Activated CD8-positive, alpha-beta memory T cell treated with anti-CD3 and anti-CD28 coated beads, Interleukin-2, amount 50 U/mL, for 48 hours (primary cell): Measurements from ENCODE around the gene ASB2.

ENCODE experiments used
- DNase-seq: peaks from one replicate; pipeline ENCODE4 v3.0.0-alpha.2; 2020

The ASB2 gene

GRCh38 chr14:93999573-93999972 lies 23.2 kb upstream of the ASB2 start:
- DNase-seq, result no peak

DNA sequence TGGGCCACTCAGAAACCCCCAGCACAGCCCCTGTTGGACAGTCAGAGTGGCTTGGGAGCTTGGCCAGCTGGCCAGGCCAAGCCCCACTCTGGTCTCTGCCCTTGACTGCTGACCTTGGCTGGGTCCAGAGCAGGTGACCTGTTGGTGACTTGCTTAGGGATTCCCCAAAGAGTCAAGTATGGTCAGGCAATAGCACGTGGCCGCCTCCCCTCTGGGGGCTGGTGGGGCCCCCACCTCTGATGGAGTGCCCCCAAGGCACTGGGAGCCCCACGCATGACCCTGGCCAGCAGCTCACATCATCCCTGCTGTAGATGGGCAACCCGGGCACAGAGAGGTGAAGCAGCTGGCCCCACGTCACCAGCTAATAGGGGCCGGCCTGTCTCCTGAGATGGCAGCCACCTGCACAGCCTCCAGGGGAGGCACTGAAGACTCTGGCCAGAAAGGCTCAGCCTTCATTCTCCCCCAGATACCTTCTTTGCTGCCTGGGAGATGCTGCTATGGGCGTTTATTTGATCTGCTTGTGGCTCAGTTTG lies 22.6 kb upstream of the ASB2 start:
- no peak for DNase-seq

DNA sequence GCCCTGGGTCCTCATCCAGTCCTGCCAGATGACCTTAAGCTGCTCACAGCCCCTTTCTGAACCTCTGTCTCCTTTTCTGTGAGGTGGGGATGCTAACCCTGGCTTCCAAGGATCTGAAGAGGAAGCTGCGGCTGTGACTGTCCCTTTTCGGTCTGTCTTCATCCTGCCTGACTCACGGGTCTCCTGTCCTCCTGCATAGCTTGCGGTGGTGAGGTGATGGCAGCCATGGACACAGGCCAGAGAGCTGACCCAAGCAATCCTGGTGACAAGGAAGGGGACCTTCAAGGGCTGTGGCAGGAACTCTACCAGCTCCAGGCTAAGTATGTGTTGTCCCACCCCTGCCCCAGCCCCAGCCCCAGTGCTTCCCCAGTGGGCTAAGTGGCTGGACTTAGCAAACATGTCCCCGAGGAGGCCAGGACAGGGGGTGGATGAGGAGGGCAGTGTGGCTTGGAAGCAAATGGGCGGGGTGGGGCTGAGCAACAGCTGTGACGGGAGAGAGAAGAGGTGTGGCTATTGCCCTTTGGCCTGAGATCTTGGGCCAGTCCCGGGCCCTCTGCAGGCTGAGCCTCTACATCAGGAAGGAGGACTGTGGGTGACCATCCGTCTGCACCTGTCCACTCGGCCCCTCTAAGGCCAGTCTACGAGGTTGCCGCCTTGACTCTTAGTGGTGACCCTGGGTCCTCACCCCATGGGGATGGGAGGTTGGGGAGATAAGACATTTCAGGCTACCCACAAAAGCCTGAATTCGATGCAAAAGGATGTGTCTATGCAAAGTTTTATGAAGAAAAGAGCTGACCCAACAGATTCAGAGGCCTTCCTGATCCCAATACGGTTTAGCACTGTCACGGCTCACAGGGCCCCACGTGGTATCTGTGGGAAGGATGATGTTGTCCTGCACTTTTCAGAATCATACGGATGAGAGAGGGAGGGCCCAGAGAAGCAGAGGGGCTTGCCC lies 21.8 kb upstream of the ASB2 start:
- no peak for DNase-seq

DNA sequence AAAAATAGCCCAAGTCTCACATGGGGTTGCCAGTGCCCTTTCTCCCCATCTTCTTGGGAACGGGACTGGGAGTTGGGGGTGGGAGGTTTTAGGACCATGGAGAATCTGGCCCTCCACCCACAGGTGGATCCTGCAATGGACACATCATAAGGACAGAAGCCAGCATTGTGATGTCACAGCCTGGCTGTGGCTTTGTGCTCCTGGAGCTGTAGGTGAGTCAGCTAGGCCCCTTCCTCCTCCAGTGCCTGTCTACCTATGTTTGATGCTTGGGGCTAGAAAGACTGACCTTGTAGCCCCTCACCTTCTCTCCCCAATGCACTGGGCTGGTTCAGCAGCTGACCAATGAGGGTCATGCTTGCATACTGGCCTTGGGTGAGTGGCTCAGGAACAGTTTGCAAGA lies 20.7 kb upstream of the ASB2 start, which contains the start of gene CCDC197:
Gene CCDC197 (plus strand): TSS at position 220 of the 400 bp plus-strand sequence. CDS start 831 bp downstream, outside the sequence.
- DNase-seq, result no peak

GRCh38 chr14:93996130-93996695 lies 19.8 kb upstream of the ASB2 start:
- DNase-seq, result no peak

DNA sequence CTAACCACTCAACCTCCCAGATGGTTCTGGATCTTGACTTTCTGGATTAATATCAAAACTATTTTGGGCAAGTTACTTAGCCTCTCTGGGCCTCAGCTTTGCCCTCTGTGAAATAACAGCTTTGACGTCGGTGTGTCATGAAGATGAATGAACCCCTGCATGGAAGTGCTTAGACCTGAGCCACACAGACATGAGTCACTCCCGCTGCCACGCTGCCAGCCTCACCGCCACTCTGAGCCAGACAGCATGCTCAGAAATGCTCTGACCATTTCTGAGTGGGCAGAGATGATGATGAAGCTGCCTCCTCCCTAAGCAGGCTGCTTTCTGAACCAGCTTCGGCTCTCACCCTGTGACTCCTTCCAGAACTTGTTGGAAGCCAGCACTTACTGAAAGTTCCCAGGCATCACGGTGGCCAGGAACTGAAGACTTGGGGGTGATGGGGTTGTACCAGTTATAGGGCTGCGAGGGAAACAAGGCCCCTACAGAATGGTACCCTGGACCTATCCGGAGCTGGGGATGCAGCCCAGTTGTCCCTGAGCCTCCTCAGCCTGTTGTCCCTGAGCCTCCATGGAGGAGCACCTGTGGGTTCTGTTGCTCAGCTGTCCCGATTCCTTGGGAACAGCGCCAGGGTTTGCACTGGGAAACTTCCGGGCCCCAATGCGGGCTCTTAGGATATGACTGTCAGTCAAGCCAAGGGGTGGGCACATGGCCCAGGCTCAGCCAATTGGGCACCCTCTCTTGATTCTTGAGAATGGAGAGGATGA lies 18.7 kb upstream of the ASB2 start:
- peak; percentile 78 for DNase-seq

GRCh38 chr14:93993382-93993781 lies 17.0 kb upstream of the ASB2 start:
- no peak for DNase-seq

- no peak for DNase-seq
These were observed 15.3 kb upstream of the ASB2 start for GRCh38 chr14:93991649-93992048.

DNA sequence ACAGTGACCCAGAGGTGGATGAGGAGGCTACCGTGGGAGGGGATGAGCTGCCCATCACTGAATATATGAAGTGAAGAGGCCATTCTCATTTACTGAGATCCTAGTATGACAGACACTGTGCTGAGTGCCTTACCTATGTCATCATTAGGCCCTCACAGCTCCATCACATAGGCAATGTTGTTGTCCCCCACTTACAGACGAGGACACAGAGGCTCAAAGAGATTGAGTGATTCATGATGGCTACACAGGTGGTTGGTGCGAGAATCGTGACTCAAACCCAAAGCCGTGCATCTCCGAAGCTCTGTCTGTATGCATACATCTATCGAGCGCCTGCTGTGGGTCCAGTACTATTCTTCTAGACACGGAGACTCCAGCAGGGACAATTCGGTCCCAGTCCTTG lies 14.8 kb upstream of the ASB2 start:
- no peak for DNase-seq

GRCh38 chr14:93989939-93990338 lies 13.6 kb upstream of the ASB2 start:
- no peak for DNase-seq

DNA sequence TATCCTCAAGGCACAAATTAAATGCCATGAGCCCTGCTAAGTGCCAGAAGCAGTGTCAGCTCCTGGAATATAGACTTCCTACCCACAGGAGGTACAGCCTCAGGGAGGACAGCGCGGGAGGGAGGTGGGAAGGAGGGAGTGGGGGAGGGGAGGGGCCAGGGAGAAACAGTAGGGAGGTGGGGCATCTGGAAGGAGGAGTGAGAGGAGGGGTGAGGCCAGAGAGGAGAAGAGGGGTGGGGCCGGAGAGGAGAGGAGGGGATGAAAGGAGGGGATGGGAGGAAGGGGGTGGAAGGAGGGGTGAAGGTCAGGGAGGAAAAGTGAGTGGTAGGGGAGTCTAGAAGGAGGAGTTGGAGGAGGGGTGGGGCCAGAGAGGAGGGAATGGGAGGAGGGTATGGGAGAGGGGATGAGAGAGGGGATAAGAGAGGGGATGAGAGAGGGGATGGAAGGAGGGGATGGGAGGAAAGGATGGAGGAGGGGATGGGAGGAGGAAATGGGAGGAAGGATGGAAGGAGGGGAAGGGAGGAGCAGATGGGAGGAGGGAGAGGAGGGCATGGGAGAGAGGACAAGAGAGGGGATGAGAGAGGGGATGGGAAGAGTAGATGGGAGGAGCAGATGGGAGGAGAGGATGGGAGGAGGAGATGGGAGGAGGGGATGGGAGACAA lies 11.6 kb upstream of the ASB2 start:
- no peak for DNase-seq

- DNase-seq, result no peak
These were observed 11.0 kb upstream of the ASB2 start for GRCh38 chr14:93987376-93987775.

DNA sequence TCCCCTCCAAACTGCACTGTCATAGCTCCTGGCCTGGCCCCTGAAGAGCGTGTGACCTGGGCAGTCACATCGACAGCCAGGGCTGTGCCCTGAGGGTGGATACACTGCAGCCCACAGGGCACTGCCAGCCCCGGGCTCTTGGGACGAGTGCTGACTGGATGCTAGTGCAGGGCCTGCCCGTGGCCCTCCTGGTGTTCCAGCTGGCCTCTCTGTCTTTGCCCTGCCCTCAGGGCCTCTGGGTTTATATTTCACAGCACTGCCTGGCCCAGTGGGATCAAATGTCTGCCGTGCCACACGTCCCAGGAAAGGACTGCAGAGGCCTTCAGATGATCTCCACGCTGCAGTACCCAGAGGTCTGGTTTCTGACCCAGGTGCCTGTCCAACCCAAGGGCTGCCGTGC lies 10.6 kb upstream of the ASB2 start:
- DNase-seq, result no peak

GRCh38 chr14:93984987-93985410 lies 8.6 kb upstream of the ASB2 start:
- no peak for DNase-seq

- DNase-seq, result no peak
These were observed 7.7 kb upstream of the ASB2 start for GRCh38 chr14:93984070-93984469.

DNA sequence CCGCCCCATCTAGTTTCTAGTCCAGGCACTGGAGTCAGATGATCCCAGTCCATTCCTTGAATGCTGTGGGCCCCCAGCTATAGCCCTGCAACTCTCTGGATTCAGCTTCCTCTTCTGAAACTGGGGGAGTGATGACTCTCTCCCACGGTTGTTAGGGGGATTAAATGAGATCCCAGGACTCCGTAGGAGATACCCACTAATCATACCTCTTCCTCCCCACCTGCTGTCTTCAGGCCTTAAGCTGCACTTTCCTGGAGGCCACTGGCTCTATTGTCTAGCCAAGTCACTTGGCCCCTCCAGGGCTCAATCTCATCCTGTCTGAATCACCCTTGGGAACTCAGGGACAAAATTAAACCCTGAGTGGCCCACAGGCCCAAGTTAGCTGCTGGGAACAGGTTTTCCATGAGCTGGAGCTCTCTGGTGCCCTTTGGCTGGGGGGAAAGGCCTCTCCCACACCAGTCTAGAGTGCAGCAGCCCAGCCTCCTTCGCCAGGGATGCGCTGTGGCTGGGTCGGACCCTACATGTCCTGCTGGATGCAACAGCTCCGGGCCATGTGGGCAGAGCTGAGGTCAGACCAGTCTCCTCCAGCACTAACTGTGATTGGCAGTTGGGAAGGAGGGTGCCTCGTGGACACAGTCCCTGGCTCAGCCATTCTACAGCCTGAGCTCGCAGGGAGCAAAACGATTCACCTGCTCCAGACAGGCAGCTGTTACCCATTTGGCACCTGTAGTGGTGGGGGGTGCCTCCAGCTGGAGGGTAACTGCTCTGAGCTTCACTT lies 6.0 kb upstream of the ASB2 start:
- no peak for DNase-seq

GRCh38 chr14:93981316-93982229 lies 5.2 kb upstream of the ASB2 start:
- no peak for DNase-seq

DNA sequence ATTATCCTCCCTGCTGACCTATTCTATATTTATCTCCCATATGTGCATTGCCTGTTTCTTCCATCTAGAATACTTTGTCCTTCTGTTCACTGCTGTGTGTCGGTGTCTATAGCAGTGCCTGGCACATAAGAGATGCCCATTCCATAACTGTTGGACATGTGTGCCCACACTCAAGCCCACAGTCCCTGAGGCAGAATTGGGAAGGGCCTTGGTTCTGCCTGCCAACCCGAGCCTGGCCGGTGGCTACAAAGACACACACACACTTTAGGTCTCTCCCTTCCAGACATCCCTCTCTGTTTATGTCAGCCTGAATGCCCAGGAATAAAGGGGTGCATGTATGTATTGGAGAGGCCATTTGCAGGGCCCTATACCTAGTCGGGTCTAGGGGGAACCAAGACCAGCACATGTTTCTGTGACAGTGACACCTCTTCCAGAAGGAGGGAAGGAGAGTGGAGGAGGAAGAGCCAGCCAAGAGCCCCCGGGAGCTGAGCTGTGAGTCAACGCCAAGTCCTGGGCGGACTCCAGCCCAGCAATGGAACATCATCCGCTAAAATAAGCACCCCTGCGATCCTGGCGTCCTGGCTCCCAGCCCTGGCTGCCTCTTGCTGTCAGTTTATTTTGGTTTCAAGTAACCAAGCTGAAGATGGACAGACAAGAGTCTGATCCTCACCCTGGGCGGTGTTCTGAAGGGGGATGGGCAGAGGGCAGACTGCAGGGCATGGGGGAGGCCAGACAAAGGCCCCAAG lies 4.3 kb upstream of the ASB2 start:
- no peak for DNase-seq

DNA sequence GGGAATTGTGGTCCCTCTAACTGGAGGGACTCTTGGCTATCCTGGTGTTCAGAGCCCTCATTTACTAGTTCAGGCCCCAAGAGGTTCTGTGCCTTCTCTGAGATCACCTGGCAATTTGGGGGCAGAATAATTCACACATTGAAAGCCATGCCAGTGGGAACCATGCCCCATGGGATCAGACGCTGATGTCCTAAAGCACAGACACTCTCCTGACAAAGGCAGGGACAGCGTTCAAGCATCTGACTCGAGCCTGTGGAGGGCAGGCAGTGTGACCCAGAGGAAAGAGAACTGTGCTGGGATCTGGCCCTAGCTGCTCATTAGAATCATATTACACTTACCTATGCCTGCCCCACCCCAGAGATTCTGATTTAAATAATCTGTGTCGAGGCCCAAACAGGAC lies 2.4 kb upstream of the ASB2 start:
- peak; percentile 62 for DNase-seq
